Hepatocyte (in vitro differentiated cells): Measurements from ENCODE around the gene CARD19.

Experiments used
- EZH2 ChIP-seq: fragments of 200-600 bp; sonication (generic); IDR thresholded peaks from 2 replicates; pipeline ENCODE4 v1.6.1; 2016; ENCODE audit warnings: antibody characterized with exemption, mild to moderate bottlenecking, borderline replicate concordance
- TF ChIP-seq, protein P1 (sequence below): fragments of 200-600 bp; sonication (generic); IDR thresholded peaks from 2 replicates; pipeline ENCODE4 v1.5.1; 2016; ENCODE audit warnings: antibody characterized with exemption, mild to moderate bottlenecking; ENCODE audit not compliant: poor library complexity

DNA sequence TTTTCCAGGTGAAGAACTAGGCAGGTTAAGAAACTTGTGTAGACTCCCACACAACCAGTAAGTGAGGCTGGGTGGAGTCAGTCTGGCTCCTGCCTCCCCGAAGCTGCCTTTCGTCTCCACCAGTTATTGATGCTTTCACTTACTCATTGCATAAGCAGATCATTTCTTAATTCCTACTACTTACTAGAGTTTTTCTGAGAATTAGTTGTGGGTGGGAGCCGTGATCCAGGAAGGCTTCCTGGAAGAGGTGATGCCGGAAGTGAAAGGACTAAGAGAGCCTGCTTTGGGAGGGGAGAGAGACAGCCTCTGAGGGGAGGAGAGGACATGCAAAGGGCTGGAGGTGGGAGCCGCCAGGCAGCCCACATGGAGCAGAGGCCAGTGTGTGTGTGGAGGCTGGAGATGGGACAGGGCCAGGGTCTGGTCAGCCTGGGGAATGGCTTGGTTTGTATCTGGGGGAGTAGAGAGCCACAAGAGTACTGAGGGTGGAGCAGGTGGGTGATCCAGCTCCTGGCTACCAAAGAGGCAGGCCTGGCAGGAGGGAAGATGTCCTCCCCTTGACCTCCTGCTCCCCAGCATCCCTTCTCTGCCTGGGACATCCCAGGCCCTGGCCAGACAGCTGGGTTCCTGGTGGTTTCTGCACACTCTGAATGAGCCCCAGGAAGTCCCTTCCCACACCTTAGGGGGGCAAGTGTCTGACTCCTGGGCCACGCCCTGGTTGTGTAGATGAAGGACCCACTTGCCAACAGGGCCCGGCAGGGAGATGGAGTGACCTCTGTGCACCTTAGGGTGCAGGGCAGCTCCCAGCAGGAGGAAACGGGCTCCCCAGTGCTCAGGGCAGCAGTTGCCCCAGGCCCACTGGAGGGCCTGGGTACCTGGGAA is 12.2 kb upstream of the CARD19 start:
- TF ChIP-seq, protein P1, sequence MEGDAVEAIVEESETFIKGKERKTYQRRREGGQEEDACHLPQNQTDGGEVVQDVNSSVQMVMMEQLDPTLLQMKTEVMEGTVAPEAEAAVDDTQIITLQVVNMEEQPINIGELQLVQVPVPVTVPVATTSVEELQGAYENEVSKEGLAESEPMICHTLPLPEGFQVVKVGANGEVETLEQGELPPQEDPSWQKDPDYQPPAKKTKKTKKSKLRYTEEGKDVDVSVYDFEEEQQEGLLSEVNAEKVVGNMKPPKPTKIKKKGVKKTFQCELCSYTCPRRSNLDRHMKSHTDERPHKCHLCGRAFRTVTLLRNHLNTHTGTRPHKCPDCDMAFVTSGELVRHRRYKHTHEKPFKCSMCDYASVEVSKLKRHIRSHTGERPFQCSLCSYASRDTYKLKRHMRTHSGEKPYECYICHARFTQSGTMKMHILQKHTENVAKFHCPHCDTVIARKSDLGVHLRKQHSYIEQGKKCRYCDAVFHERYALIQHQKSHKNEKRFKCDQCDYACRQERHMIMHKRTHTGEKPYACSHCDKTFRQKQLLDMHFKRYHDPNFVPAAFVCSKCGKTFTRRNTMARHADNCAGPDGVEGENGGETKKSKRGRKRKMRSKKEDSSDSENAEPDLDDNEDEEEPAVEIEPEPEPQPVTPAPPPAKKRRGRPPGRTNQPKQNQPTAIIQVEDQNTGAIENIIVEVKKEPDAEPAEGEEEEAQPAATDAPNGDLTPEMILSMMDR: no peak
- no peak for TF ChIP-seq EZH2
